ENCODE measurements around the gene SMAD6. TPM values are rescaled to one million over a fixed set of nuclear protein-coding genes. Genes with fewer than 3 reads are reported as not detected.
"Not testable (repeated sequence)": the region's sequence is repeated elsewhere in the genome, so short reads cannot be mapped to it uniquely, and the experiment has no call there.

SMAD6 gene
- total RNA-seq, 4 donors from 2014 or later, result 2.9 to 7.0 (median 6.9) TPM

- no peaks in the 10 kb centered on the region for H3K36me3 ChIP-seq
- no peak for DNase-seq (ENCODE audit: low spot score in 2 of 2)
- peak overlapping the region; percentile 76 for H3K27ac ChIP-seq
- no peak for TF ChIP-seq CTCF (IDR thresholded peaks at IDR 0.05)
- no peak for TF ChIP-seq POLR2AphosphoS5 (IDR thresholded peaks at IDR 0.05)
- no peak for TF ChIP-seq EP300 (IDR thresholded peaks at IDR 0.05)
- no peaks in the 10 kb centered on the region for H3K9me3 ChIP-seq
- no peaks in the 10 kb centered on the region for H3K27me3 ChIP-seq
- 46% methylated on average over 6 of the region's 6 CpGs for WGBS
- H3K4me3 ChIP-seq, result no peak overlapping the region
- H3K4me1 ChIP-seq, result peaks cover 15% of the 10 kb centered on the region
Measured at GRCh38 chr15:66756295-66756694, 54.3 kb downstream of the SMAD6 start.

GRCh38 chr15:66757030-66757429 is 55.0 kb downstream of the SMAD6 start:
- no peak overlapping the region for H3K4me3 ChIP-seq
- H3K27ac ChIP-seq, result peak overlapping the region; percentile 76
- no peaks in the 10 kb centered on the region for H3K27me3 ChIP-seq
- H3K4me1 ChIP-seq, result peaks cover 17% of the 10 kb centered on the region
- WGBS, result 74% methylated on average over 12 of the region's 12 CpGs
- no peaks in the 10 kb centered on the region for H3K9me3 ChIP-seq
- no peak for DNase-seq (ENCODE audit: low spot score in 2 of 2)
- H3K36me3 ChIP-seq, result no peaks in the 10 kb centered on the region
- TF ChIP-seq EP300 (IDR thresholded peaks at IDR 0.05) (no peak), POLR2A (IDR thresholded peaks at IDR 0.05) (no peak), POLR2AphosphoS5 (IDR thresholded peaks at IDR 0.05) (no peak), CTCF (IDR thresholded peaks at IDR 0.05) (no peak)

- peak overlapping the region; percentile 76 for H3K27ac ChIP-seq
- no peaks in the 10 kb centered on the region for H3K9me3 ChIP-seq
- no peaks in the 10 kb centered on the region for H3K36me3 ChIP-seq
- no peaks in the 10 kb centered on the region for H3K27me3 ChIP-seq
- H3K4me3 ChIP-seq, result no peak overlapping the region
- TF ChIP-seq POLR2A (IDR thresholded peaks at IDR 0.05) (no peak), POLR2AphosphoS5 (IDR thresholded peaks at IDR 0.05) (no peak)
- DNase-seq (ENCODE audit: low spot score in 2 of 2), result no peak
- 77% methylated on average over 9 of the region's 11 CpGs for WGBS
- peaks cover 22% of the 10 kb centered on the region for H3K4me1 ChIP-seq
Measured at GRCh38 chr15:66757521-66757920, 55.5 kb downstream of the SMAD6 start.

- not testable (repeated sequence) for DNase-seq (ENCODE audit: low spot score in 2 of 2); H3K36me3 ChIP-seq; H3K27me3 ChIP-seq; H3K27ac ChIP-seq; H3K4me3 ChIP-seq; H3K9me3 ChIP-seq
- H3K4me1 ChIP-seq, result peaks cover 29% of the 10 kb centered on the region
- 90% methylated on average over 6 of the region's 6 CpGs for WGBS
Measured at GRCh38 chr15:66758217-66758616, 56.2 kb downstream of the SMAD6 start.

- H3K4me3 ChIP-seq, result no peak overlapping the region
- no peaks in the 10 kb centered on the region for H3K36me3 ChIP-seq
- no peak for DNase-seq (ENCODE audit: low spot score in 2 of 2)
- H3K27ac ChIP-seq, result no peak overlapping the region
- TF ChIP-seq CTCF (IDR thresholded peaks at IDR 0.05) (no peak), POLR2A (IDR thresholded peaks at IDR 0.05) (no peak), EP300 (IDR thresholded peaks at IDR 0.05) (no peak), POLR2AphosphoS5 (IDR thresholded peaks at IDR 0.05) (no peak)
- H3K9me3 ChIP-seq, result no peaks in the 10 kb centered on the region
- peaks cover 35% of the 10 kb centered on the region for H3K4me1 ChIP-seq
- WGBS, result 61% methylated on average over 3 of the region's 3 CpGs
- no peaks in the 10 kb centered on the region for H3K27me3 ChIP-seq
Measured at GRCh38 chr15:66758844-66759243, 56.8 kb downstream of the SMAD6 start.

GRCh38 chr15:66760097-66760967 is 58.3 kb downstream of the SMAD6 start:
- peaks cover 45% of the 10 kb centered on the region for H3K4me1 ChIP-seq
- no peaks in the 10 kb centered on the region for H3K27me3 ChIP-seq
- no peak overlapping the region for H3K4me3 ChIP-seq
- DNase-seq (ENCODE audit: low spot score in 2 of 2), result no peak
- TF ChIP-seq POLR2AphosphoS5 (IDR thresholded peaks at IDR 0.05), result no peak
- TF ChIP-seq CTCF (IDR thresholded peaks at IDR 0.05), result no peak
- TF ChIP-seq POLR2A (IDR thresholded peaks at IDR 0.05), result no peak
- H3K9me3 ChIP-seq, result no peaks in the 10 kb centered on the region
- H3K27ac ChIP-seq, result peak overlapping the region; percentile 30
- 79% methylated on average over 15 of the region's 16 CpGs for WGBS
- no peaks in the 10 kb centered on the region for H3K36me3 ChIP-seq
